Activated CD8-positive, alpha-beta T cell treated with anti-CD3 and anti-CD28 coated beads for 36 hours (primary cell): Measurements from ENCODE around the gene C15orf62. TPM values are rescaled to one million over a fixed set of nuclear protein-coding genes. Genes with fewer than 3 reads are reported as not detected.

ENCODE experiments used
- ATAC-seq: fragments of 200-7000 bp; cut with Tn5 transposase; one replicate; pipeline ENCODE4 v1.10.0; 2021; ENCODE audit warnings: mild to moderate bottlenecking, moderate library complexity
- CTCF ChIA-PET: fragments of 350-600 bp; sonication (Branson Sonifier 250); formaldehyde crosslinking; loops from one replicate; lab custom pipeline; 2021; ENCODE audit warnings: antibody characterized with exemption; lab: Charles Lee
- POLR2A ChIA-PET: fragments of 350-600 bp; sonication (Branson Sonifier 250); formaldehyde crosslinking; loops from one replicate; lab custom pipeline; 2021; ENCODE audit warnings: antibody characterized with exemption; lab: Charles Lee
- DNase-seq: peaks from one replicate; pipeline ENCODE4 v3.0.0-alpha.2; 2020
- H3K27ac Mint-ChIP-seq: one replicate; pipeline ENCODE4 v1.8.0; 2021; ENCODE audit warnings: mild to moderate bottlenecking, mixed read lengths
- H3K27me3 Mint-ChIP-seq: one replicate; pipeline ENCODE4 v1.8.0; 2021; ENCODE audit warnings: mixed read lengths
- H3K36me3 Mint-ChIP-seq: one replicate; pipeline ENCODE4 v1.8.0; 2021; ENCODE audit warnings: low read depth, mixed read lengths
- H3K4me1 Mint-ChIP-seq: one replicate; pipeline ENCODE4 v1.8.0; 2021; ENCODE audit warnings: low read depth, mixed read lengths
- H3K4me3 Mint-ChIP-seq: one replicate; pipeline ENCODE4 v1.8.0; 2021; ENCODE audit warnings: mild to moderate bottlenecking, moderate library complexity, mixed read lengths
- H3K9me3 Mint-ChIP-seq: one replicate; pipeline ENCODE4 v1.8.0; 2021; ENCODE audit warnings: mixed read lengths
- CTCF ChIP-seq: fragments of 200-600 bp; IDR thresholded peaks from one replicate; pipeline ENCODE4 v1.8.0; 2022; ENCODE audit warnings: antibody characterized with exemption, mild to moderate bottlenecking
- intact Hi-C: fragments of 100-400 bp; cut with micrococcal nuclease; formaldehyde crosslinking; loops from one replicate; pipeline ENCODE4 v1.10.0; 2022
- total RNA-seq, 2 experiments: library from RNA; stranded (reverse); gene quantifications; one replicate each; pipeline ENCODE4 v1.2.3, GENCODE V29; 2021

The C15orf62 gene
- total RNA-seq, 2 experiments from 2014 or later, result 0.61 to 0.63 TPM

- DNase-seq, result no peak
- H3K4me1 Mint-ChIP-seq, result peaks cover 48% of the 10 kb centered on the region
Measured at GRCh38 chr15:40764629-40765103, 5.1 kb upstream of the C15orf62 start.

DNA sequence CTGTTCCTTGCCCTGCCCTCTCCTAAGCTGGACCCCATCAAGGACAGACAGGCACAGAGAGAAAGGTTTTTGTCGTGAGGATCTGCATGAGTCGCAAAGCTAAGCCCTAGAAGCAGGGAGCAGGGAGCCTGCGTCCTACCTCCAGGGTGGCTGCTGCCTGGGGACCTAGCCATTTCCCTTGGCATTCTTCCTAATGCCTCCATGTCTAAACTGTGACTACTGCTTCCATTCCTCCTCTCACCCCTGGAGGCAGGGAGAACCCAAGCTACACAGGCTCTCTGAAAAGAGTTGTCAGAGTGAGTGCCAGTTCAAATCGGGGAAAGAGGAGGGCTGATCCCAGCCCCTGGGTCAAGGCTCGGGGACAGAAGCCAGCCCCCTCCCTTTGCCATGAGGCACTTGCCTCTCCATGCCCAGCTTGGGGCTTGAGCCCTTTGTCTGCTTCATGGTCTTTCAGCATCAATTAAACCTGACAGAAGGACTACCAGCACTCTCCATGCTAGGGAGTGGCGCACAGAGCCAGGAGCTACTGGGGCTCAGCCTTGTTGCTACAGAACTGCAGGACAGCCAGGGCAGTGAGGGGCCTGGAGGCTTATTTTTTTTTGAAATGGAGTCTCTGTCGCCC is 3.5 kb upstream of the C15orf62 start:
- no peaks in the 10 kb centered on the region for H3K9me3 Mint-ChIP-seq
- peaks cover 9% of the 10 kb centered on the region for H3K36me3 Mint-ChIP-seq
- ChIA-PET CTCF (interaction anchor here (0.7 to 3.7 kb wide), 4 partner anchors 17 to 197 kb away, joined by 3 to 27 read pairs (median 4); partner anchors contain the start of gene RPUSD2), POLR2A (interaction anchor here (1.1 to 6.8 kb wide), 5 partner anchors 9 to 197 kb away, joined by 4 to 37 read pairs (median 7); partner anchors contain the start of genes RAD51, RMDN3 and RPUSD2)
- H3K4me1 Mint-ChIP-seq, result peaks cover 59% of the 10 kb centered on the region
- H3K27me3 Mint-ChIP-seq, result no peaks in the 10 kb centered on the region
- peak overlapping the region; percentile 63 for H3K27ac Mint-ChIP-seq
- no peak overlapping the region for H3K4me3 Mint-ChIP-seq
- DNase-seq, result no peak
- intact Hi-C loops, result loop anchor here (5.0 kb wide), 1 partner anchor 41 kb away; the partner anchor contains the start of genes DNAJC17 and ZFYVE19
- TF ChIP-seq CTCF, result no peak
- ATAC-seq, result no peak

More at GRCh38 chr15:40764629-40765103, 5.1 kb upstream of the C15orf62 start:
- peaks cover 5% of the 10 kb centered on the region for H3K36me3 Mint-ChIP-seq
- peak overlapping the region; percentile 86 for H3K4me3 Mint-ChIP-seq
- CTCF ChIA-PET, result interaction anchor here (0.8 to 3.7 kb wide), 6 partner anchors 13 to 130 kb away, joined by 3 to 27 read pairs (median 4); partner anchors contain the start of gene VPS18
- no peak for ATAC-seq
- H3K9me3 Mint-ChIP-seq, result no peaks in the 10 kb centered on the region
- POLR2A ChIA-PET, result interaction anchor here (0.5 to 6.8 kb wide), 12 partner anchors 7 to 195 kb away, joined by 3 to 37 read pairs (median 5); partner anchors contain the start of genes RAD51, RMDN3, RPUSD2 and VPS18
- intact Hi-C loops, result loop anchor here (5.0 kb wide), 1 partner anchor 43 kb away; the partner anchor contains the start of genes DNAJC17 and ZFYVE19
- TF ChIP-seq CTCF, result no peak
- peak overlapping the region; percentile 92 for H3K27ac Mint-ChIP-seq
- H3K27me3 Mint-ChIP-seq, result no peaks in the 10 kb centered on the region

DNA sequence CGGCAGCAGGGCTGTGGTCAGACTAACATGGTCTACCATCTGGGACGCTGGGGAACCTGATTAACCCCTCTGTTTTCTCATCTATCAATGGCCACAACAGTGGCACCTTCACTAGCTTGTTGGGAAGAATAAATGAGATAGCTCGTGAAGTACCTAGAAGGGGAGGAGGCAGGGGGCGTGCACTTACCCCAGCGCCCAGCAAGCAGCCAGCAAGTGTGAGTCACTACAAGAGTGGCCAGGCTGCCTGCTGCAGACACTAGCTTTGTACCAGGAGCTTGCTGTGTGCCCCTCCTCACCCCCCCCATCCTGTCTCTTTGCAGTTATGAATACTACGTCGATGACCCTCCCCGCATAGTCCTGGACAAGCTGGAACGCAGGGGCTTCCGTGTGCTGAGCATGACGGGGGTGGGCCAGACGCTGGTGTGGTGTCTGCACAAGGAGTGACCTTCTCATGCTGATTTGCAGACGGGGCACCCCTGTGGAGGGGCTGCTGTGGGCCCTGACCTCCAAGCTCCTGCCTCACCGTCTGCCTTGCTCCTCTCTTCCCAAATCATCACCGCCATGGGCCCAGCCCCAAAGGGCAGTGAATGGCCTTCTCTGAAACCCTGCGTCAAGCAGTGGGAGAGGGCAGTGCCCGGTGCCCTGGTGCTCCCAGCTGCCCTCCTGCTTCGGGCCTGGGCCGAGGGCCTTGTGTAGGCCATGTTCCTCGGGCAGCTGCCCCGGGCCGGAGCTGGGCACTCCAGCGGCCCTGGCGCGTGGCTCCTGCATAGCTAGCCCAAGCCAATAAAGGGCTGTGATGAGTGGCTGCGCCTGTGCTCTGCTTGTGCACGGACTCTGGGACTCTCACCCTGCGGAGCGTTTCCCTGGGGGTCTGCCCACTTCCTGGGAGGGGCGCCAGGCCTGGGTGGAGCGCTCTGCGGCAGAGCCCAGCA is 2.6 kb upstream of the C15orf62 start:
- POLR2A ChIA-PET, result interaction anchor here (0.8 to 6.8 kb wide), 7 partner anchors 10 to 198 kb away, joined by 3 to 37 read pairs (median 6); partner anchors contain the start of genes RAD51, RMDN3 and RPUSD2
- intact Hi-C loops, result loop anchor here (5.0 kb wide), 1 partner anchor 40 kb away; the partner anchor contains the start of genes DNAJC17 and ZFYVE19

More for the DNA sequence above, 2.6 kb upstream of the C15orf62 start:
- Mint-ChIP-seq H3K27me3 (no peaks in the 10 kb centered on the region), H3K36me3 (peaks cover 9% of the 10 kb centered on the region), H3K27ac (no peak overlapping the region), H3K4me1 (peaks cover 59% of the 10 kb centered on the region), H3K4me3 (no peak overlapping the region), H3K9me3 (no peaks in the 10 kb centered on the region)
- CTCF ChIA-PET, result interaction anchor here (0.6 to 3.7 kb wide), 3 partner anchors 16 to 22 kb away, joined by 3 to 27 read pairs (median 3); no protein-coding TSS in a partner anchor
- DNase-seq (peak; percentile 35), ATAC-seq (no peak)
- TF ChIP-seq CTCF, result no peak
